ENCODE data around the gene AR. TPM values are rescaled to one million over a fixed set of nuclear protein-coding genes. Genes with fewer than 3 reads are reported as not detected.

AR gene
- total RNA-seq, 1 donor from 2014 or later, result 10.4 TPM

DNA sequence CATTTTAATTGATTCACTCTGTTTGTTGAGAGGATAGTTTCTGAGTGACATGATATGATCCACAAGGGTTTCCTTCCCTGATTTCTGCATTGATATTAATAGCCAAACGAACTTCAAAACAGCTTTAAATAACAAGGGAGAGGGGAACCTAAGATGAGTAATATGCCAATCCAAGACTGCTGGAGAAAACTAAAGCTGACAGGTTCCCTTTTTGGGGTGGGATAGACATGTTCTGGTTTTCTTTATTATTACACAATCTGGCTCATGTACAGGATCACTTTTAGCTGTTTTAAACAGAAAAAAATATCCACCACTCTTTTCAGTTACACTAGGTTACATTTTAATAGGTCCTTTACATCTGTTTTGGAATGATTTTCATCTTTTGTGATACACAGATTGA, 182.2 kb downstream of the AR start:
- DNase-seq (ENCODE audit: extremely low spot score, unreplicated experiment), result no peak
- Mint-ChIP-seq H3K4me1 (ENCODE audit: unreplicated experiment) (peaks cover 17% of the 10 kb centered on the region), H3K27ac (ENCODE audit: unreplicated experiment) (no peak overlapping the region), H3K4me3 (ENCODE audit: unreplicated experiment) (no peak overlapping the region), H3K36me3 (ENCODE audit: unreplicated experiment) (peaks cover 14% of the 10 kb centered on the region), H3K9me3 (ENCODE audit: unreplicated experiment) (peaks cover 10% of the 10 kb centered on the region), H3K27me3 (ENCODE audit: unreplicated experiment) (no peaks in the 10 kb centered on the region)
- TF ChIP-seq, protein P1, sequence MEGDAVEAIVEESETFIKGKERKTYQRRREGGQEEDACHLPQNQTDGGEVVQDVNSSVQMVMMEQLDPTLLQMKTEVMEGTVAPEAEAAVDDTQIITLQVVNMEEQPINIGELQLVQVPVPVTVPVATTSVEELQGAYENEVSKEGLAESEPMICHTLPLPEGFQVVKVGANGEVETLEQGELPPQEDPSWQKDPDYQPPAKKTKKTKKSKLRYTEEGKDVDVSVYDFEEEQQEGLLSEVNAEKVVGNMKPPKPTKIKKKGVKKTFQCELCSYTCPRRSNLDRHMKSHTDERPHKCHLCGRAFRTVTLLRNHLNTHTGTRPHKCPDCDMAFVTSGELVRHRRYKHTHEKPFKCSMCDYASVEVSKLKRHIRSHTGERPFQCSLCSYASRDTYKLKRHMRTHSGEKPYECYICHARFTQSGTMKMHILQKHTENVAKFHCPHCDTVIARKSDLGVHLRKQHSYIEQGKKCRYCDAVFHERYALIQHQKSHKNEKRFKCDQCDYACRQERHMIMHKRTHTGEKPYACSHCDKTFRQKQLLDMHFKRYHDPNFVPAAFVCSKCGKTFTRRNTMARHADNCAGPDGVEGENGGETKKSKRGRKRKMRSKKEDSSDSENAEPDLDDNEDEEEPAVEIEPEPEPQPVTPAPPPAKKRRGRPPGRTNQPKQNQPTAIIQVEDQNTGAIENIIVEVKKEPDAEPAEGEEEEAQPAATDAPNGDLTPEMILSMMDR (IDR thresholded peaks at IDR 0.05), result no peak

DNA sequence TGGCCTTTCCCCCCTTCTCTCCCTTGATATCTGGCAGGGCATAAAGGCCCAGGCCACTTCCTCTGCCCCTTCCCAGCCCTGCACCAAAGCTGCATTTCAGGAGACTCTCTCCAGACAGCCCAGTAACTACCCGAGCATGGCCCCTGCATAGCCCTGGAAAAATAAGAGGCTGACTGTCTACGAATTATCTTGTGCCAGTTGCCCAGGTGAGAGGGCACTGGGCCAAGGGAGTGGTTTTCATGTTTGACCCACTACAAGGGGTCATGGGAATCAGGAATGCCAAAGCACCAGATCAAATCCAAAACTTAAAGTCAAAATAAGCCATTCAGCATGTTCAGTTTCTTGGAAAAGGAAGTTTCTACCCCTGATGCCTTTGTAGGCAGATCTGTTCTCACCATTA, 183.8 kb downstream of the AR start:
- Mint-ChIP-seq H3K9me3 (ENCODE audit: unreplicated experiment) (peaks cover 7% of the 10 kb centered on the region), H3K4me3 (ENCODE audit: unreplicated experiment) (no peak overlapping the region)
- DNase-seq (ENCODE audit: extremely low spot score, unreplicated experiment), result no peak

DNA sequence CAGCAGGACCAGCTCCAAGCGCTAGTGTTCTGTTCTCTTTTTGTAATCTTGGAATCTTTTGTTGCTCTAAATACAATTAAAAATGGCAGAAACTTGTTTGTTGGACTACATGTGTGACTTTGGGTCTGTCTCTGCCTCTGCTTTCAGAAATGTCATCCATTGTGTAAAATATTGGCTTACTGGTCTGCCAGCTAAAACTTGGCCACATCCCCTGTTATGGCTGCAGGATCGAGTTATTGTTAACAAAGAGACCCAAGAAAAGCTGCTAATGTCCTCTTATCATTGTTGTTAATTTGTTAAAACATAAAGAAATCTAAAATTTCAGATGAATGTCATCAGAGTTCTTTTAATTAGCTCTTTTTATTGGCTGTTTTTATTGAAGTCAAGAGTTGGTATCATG, 186.5 kb downstream of the AR start:
- no peak overlapping the region for H3K4me3 Mint-ChIP-seq (ENCODE audit: unreplicated experiment)
- no peaks in the 10 kb centered on the region for H3K36me3 Mint-ChIP-seq (ENCODE audit: unreplicated experiment)
- H3K27me3 Mint-ChIP-seq (ENCODE audit: unreplicated experiment), result no peaks in the 10 kb centered on the region
- TF ChIP-seq, protein P1 (IDR thresholded peaks at IDR 0.05), result no peak
- no peak for DNase-seq (ENCODE audit: extremely low spot score, unreplicated experiment)
- peaks cover 11% of the 10 kb centered on the region for H3K9me3 Mint-ChIP-seq (ENCODE audit: unreplicated experiment)
- H3K4me1 Mint-ChIP-seq (ENCODE audit: unreplicated experiment), result peaks cover 17% of the 10 kb centered on the region
- no peak overlapping the region for H3K27ac Mint-ChIP-seq (ENCODE audit: unreplicated experiment)

More for the DNA sequence above, 183.8 kb downstream of the AR start:
- Mint-ChIP-seq H3K27ac (ENCODE audit: unreplicated experiment) (no peak overlapping the region), H3K27me3 (ENCODE audit: unreplicated experiment) (no peaks in the 10 kb centered on the region), H3K36me3 (ENCODE audit: unreplicated experiment) (peaks cover 8% of the 10 kb centered on the region), H3K4me1 (ENCODE audit: unreplicated experiment) (peaks cover 17% of the 10 kb centered on the region)
- TF ChIP-seq, protein P1 (IDR thresholded peaks at IDR 0.05), result no peak

DNA sequence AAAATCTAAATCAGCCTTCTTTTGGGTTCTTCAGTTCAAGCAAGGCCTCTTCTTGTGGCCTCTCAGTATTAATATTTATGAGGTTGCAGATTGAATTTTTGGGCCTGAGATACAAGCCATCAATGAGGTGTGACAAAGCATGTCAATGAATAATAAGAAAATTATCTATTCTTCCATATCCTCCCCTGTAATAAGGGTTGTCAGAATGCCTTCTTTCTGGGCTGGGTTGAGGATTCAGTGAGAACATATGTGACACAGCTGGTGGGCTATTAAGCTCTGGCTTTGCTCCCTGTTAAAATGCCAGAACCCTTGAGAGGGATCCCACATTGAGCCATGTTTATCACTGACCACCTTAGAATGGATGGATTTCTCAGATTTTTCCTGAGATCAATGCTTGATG, 187.2 kb downstream of the AR start:
- Mint-ChIP-seq H3K9me3 (ENCODE audit: unreplicated experiment) (peaks cover 16% of the 10 kb centered on the region), H3K27ac (ENCODE audit: unreplicated experiment) (no peak overlapping the region), H3K4me1 (ENCODE audit: unreplicated experiment) (peaks cover 17% of the 10 kb centered on the region), H3K36me3 (ENCODE audit: unreplicated experiment) (no peaks in the 10 kb centered on the region), H3K4me3 (ENCODE audit: unreplicated experiment) (no peak overlapping the region), H3K27me3 (ENCODE audit: unreplicated experiment) (no peaks in the 10 kb centered on the region)
- DNase-seq (ENCODE audit: extremely low spot score, unreplicated experiment), result no peak
- TF ChIP-seq, protein P1 (IDR thresholded peaks at IDR 0.05), result no peak

DNA sequence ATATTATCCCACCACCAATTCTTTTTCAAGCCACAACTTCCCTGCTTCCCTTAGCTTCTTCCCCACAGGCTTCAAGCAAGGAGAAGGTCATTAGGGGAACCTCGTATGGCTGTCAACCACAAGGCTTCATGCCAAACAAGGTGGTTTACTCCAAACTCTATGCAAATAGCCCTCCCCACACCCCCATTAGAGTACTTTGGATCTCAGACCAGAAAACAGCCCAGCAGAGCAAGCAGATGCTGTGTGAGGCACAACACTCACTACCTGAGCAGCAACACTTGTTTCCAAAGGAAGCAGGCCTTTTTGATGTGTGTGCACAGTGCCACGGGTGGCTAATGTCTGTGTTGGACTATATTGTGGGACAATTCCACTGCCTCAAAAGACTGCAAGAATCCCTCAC, 189.0 kb downstream of the AR start:
- no peaks in the 10 kb centered on the region for H3K36me3 Mint-ChIP-seq (ENCODE audit: unreplicated experiment)

More for the DNA sequence above, 189.0 kb downstream of the AR start:
- H3K4me1 Mint-ChIP-seq (ENCODE audit: unreplicated experiment), result peaks cover under 1% of the 10 kb centered on the region
- no peak for DNase-seq (ENCODE audit: extremely low spot score, unreplicated experiment)
- no peak overlapping the region for H3K27ac Mint-ChIP-seq (ENCODE audit: unreplicated experiment)
- no peaks in the 10 kb centered on the region for H3K27me3 Mint-ChIP-seq (ENCODE audit: unreplicated experiment)
- TF ChIP-seq, protein P1 (IDR thresholded peaks at IDR 0.05), result no peak
- H3K4me3 Mint-ChIP-seq (ENCODE audit: unreplicated experiment), result no peak overlapping the region
- peaks cover 9% of the 10 kb centered on the region for H3K9me3 Mint-ChIP-seq (ENCODE audit: unreplicated experiment)

All from osteocyte (in vitro differentiated cells).